GM18868 (cell line): Measurements from ENCODE around the gene DACT1.
"Not testable (repeated sequence)": the region's sequence is repeated elsewhere in the genome, so short reads cannot be mapped to it uniquely, and the experiment has no call there.

Source experiments
- ATAC-seq: cut with Tn5 transposase; IDR thresholded peaks from one replicate; pipeline ENCODE4 v1.9.1; 2021; ENCODE audit warnings: mild to moderate bottlenecking, moderate library complexity; ENCODE audit not compliant: unreplicated experiment

The DACT1 gene

GRCh38 chr14:58637391-58638230 is at the start of gene DACT1:
TSS of gene DACT1 (plus strand) at chr14:58637962. CDS start at chr14:58638203, 241 bp downstream.
- ATAC-seq, result peak; percentile 49

- ATAC-seq, result not testable (repeated sequence)
Observed at GRCh38 chr14:58588321-58588720, 49.4 kb upstream of the DACT1 start.

GRCh38 chr14:58593977-58594376 is 43.8 kb upstream of the DACT1 start:
- ATAC-seq, result no peak

- no peak for ATAC-seq
Observed at GRCh38 chr14:58597041-58597440, 40.7 kb upstream of the DACT1 start.

- no peak for ATAC-seq
Observed at GRCh38 chr14:58598028-58598803, 39.5 kb upstream of the DACT1 start.

GRCh38 chr14:58598804-58599525 is 38.8 kb upstream of the DACT1 start:
- ATAC-seq, result no peak

- ATAC-seq, result no peak
Observed at GRCh38 chr14:58599707-58600106, 38.1 kb upstream of the DACT1 start.

GRCh38 chr14:58605465-58605864 is 32.3 kb upstream of the DACT1 start:
- ATAC-seq, result no peak

GRCh38 chr14:58607131-58607951 is 30.4 kb upstream of the DACT1 start:
- ATAC-seq, result no peak

GRCh38 chr14:58607952-58608317 is 29.8 kb upstream of the DACT1 start:
- no peak for ATAC-seq

GRCh38 chr14:58617619-58618018 is 20.1 kb upstream of the DACT1 start:
- no peak for ATAC-seq

- no peak for ATAC-seq
Observed at GRCh38 chr14:58620011-58620410, 17.8 kb upstream of the DACT1 start.

GRCh38 chr14:58625438-58625837 is 12.3 kb upstream of the DACT1 start:
- ATAC-seq, result no peak

GRCh38 chr14:58626431-58626831 is 11.3 kb upstream of the DACT1 start:
- ATAC-seq, result no peak

- ATAC-seq, result no peak
Observed at GRCh38 chr14:58628406-58628805, 9.4 kb upstream of the DACT1 start.

- peak; percentile 28 for ATAC-seq
Observed at GRCh38 chr14:58629281-58629680, 8.5 kb upstream of the DACT1 start.

GRCh38 chr14:58631732-58632131 is 6.0 kb upstream of the DACT1 start:
- no peak for ATAC-seq

GRCh38 chr14:58633831-58634230 is 3.9 kb upstream of the DACT1 start:
- ATAC-seq, result no peak

GRCh38 chr14:58634406-58635090 is 3.2 kb upstream of the DACT1 start:
- no peak for ATAC-seq
